Stimulated activated naive CD8-positive, alpha-beta T cell treated with anti-CD3 and anti-CD28 coated beads, Interleukin-15, Interleukin-2, amounts not matched to agents 100 ng/mL and 50 ng/mL, for 24 hours (primary cell): ENCODE measurements around the gene PLEKHA6.

Source experiments
- H3K27ac Mint-ChIP-seq: one replicate; pipeline ENCODE4 v1.8.0; 2021; ENCODE audit warnings: mild to moderate bottlenecking, mixed read lengths
- H3K27me3 Mint-ChIP-seq: one replicate; pipeline ENCODE4 v1.8.0; 2021; ENCODE audit warnings: mixed read lengths
- H3K36me3 Mint-ChIP-seq: one replicate; pipeline ENCODE4 v1.8.0; 2021; ENCODE audit warnings: low read depth, mixed read lengths
- H3K4me1 Mint-ChIP-seq: one replicate; pipeline ENCODE4 v1.8.0; 2021; ENCODE audit warnings: low read depth, mixed read lengths
- H3K4me3 Mint-ChIP-seq: one replicate; pipeline ENCODE4 v1.8.0; 2021; ENCODE audit warnings: mild to moderate bottlenecking, mixed read lengths
- H3K9me3 Mint-ChIP-seq: one replicate; pipeline ENCODE4 v1.8.0; 2021; ENCODE audit warnings: mixed read lengths

The PLEKHA6 gene

DNA sequence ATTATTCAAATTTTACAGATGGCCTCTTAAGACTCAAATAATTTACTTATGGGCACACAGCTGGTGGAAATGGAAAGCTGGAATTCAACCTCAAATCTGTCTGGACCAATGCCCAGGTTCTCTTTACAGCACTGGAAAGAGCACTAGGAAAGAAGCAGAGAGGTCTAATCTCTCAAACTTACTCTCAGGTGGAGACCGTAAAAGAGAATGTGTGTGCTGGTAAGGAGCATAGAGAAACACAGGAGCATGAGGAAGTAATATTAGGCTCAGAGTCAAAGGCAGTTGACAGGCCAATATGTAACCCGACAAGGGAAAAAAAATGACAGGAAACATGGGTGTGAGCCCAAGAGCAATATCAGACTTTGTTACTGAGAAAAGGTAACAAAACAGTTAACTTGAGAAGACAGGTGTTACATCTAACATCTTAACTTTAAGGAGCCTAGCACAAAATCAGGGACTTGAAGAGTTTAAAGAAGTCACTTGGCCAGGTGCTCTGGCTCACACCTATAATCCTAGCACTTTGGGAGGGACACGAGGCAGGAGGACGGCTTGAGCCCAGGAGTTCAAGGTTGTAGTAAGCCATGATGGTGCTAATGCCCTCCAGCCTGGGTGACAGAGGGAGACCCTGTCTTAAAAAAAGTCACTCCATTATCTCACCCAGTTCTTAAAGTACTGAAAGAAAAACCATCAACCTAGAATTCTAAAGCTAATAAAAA is 31.2 kb upstream of the PLEKHA6 start:
- Mint-ChIP-seq H3K4me3 (no peak overlapping the region), H3K27me3 (no peaks in the 10 kb centered on the region), H3K27ac (no peak overlapping the region), H3K4me1 (peaks cover 5% of the 10 kb centered on the region), H3K36me3 (peaks cover 14% of the 10 kb centered on the region), H3K9me3 (no peaks in the 10 kb centered on the region)

DNA sequence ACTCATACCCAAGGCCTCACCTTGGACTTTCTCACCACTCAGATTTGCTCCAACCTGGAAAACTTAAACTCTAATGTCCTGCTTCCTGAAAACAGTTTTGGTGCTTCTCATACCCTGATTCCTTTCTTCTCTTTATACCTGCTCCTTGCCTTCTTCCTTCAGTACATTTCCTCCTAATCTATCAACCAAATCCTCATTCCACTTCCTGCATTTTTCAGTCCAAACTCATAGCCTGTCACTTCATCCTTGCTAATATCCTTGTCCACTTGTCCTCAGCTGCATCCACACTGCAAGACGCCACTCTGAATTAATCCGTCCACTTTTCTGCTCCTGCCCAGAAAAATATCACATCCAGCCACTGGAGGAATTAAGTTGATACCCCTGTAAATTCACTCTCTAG is 26.0 kb upstream of the PLEKHA6 start:
- no peak overlapping the region for H3K27ac Mint-ChIP-seq
- H3K9me3 Mint-ChIP-seq: no peaks in the 10 kb centered on the region
- H3K4me3 Mint-ChIP-seq: no peak overlapping the region
- H3K27me3 Mint-ChIP-seq: no peaks in the 10 kb centered on the region
- no peaks in the 10 kb centered on the region for H3K36me3 Mint-ChIP-seq
- peaks cover 1% of the 10 kb centered on the region for H3K4me1 Mint-ChIP-seq

DNA sequence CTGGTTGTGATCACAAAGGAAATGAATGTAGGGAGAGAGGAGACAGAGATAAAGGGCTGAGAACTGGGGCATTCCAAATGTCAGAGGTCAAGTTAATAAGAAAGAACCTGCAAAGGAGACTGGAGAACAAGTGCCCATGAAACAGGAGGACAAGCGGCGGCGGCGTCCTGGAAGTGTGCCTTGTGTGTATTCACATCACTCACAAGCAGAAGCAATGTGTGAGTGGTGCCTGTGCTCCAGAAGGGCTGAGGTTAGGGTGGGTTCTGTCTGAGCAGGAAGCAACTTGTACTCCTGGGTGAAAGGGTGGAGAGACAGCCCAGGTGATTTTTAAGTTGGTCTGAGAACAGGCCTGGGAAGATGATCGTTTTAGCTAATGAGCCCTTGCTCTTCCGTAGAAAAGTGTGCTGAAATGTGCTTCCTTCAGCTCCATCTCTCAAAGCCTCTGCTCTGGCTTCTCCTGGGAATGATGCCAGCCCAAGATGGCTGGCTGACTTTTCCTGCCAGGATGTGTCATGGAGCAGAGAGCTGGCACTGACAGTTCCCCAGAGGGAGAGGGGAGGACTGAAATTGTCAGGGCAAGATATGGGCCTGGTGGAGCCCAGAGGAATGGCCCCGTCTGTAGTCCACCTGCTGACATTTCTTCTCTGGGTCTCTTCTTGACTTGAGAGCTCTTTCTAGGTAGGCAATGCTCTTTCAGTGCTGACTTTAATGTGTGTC is 25.1 kb upstream of the PLEKHA6 start:
- Mint-ChIP-seq H3K27me3 (peaks cover 2% of the 10 kb centered on the region), H3K4me3 (no peak overlapping the region), H3K36me3 (no peaks in the 10 kb centered on the region), H3K27ac (no peak overlapping the region), H3K9me3 (no peaks in the 10 kb centered on the region), H3K4me1 (no peaks in the 10 kb centered on the region)

DNA sequence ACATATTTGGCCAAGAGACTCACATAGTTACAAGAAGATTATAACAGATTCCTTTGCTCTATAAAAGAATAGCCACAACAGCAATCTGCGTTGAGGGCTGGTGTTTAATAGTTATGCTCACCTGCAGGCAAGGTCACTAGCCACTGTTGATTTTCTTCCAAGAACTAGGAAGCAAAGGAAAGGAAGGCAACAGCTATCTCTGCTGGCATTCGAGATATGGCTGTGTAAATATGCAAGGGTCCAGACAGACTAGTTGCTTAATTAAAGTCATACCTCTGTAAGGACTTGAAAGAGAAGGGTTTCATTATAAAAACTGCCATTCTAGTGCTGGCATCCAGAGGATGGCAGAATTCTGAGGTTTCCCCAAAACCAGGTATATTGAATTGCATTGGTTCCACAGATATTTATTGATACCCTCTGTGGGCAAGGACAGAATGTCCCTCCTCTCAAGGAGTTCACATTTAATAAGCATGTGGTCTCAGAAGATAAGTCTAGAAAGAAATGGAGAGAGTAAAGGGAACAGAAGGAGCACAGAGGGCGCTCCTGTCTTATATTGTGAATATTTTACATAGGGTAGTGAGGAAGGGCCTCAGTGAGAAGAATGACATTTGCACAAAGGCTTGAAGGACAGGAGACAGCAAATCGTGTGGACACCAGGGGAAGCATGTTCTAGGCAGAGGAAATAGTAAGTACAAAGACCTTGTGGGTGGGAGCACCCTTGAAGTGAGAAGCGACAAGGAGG is 23.6 kb upstream of the PLEKHA6 start:
- peaks cover 6% of the 10 kb centered on the region for H3K27me3 Mint-ChIP-seq
- no peaks in the 10 kb centered on the region for H3K9me3 Mint-ChIP-seq
- H3K4me1 Mint-ChIP-seq: peaks cover 2% of the 10 kb centered on the region
- H3K4me3 Mint-ChIP-seq: no peak overlapping the region
- no peaks in the 10 kb centered on the region for H3K36me3 Mint-ChIP-seq
- H3K27ac Mint-ChIP-seq: no peak overlapping the region

DNA sequence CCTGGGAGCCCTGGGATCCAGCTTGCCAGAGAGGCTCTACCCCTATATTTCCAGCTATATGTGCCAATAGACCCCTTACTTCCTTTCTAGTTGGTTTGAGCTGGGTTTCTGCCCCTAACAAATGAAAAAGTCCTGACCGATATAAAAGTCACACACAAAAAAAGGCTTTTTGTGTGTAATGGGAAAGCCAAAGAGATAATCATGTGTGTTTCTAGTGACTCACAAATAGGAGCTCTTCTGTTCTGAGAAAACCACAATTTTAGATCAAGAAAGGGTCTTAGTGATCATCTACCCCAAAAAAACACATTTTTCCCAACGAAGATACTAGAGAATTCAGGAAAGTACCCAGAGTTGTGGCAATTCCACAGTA is 23.0 kb upstream of the PLEKHA6 start:
- Mint-ChIP-seq H3K27me3 (peaks cover 11% of the 10 kb centered on the region), H3K4me3 (no peak overlapping the region), H3K27ac (no peak overlapping the region), H3K36me3 (no peaks in the 10 kb centered on the region), H3K4me1 (peaks cover 9% of the 10 kb centered on the region), H3K9me3 (no peaks in the 10 kb centered on the region)

DNA sequence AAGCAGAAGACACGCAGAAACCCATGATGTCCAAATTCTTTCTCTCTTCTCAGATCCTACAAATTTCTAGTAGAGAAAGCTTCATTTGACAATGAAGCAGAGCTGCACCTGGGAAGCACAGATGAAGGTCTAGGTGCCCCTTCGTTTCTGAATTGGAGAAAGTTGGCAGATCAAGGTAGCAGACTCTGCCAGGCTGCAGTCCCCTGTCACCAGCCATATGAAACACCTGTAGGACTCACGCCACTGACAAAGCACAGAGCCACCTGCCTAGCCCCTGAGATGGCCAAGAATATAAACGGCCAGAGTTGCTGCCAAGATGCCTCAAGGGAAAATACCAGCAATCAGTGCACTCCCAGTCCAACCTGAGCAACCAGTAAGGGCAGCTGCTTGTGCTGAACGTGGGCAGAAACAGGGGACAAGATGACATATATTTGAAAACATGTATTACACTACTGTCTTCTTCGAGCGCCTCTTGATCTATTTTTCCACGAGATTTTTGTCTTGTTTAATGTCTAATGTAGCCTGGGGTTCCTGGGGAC is 20.6 kb upstream of the PLEKHA6 start:
- no peak overlapping the region for H3K27ac Mint-ChIP-seq
- no peaks in the 10 kb centered on the region for H3K9me3 Mint-ChIP-seq
- no peak overlapping the region for H3K4me3 Mint-ChIP-seq
- peaks cover 16% of the 10 kb centered on the region for H3K27me3 Mint-ChIP-seq
- peaks cover 14% of the 10 kb centered on the region for H3K4me1 Mint-ChIP-seq
- H3K36me3 Mint-ChIP-seq: no peaks in the 10 kb centered on the region

DNA sequence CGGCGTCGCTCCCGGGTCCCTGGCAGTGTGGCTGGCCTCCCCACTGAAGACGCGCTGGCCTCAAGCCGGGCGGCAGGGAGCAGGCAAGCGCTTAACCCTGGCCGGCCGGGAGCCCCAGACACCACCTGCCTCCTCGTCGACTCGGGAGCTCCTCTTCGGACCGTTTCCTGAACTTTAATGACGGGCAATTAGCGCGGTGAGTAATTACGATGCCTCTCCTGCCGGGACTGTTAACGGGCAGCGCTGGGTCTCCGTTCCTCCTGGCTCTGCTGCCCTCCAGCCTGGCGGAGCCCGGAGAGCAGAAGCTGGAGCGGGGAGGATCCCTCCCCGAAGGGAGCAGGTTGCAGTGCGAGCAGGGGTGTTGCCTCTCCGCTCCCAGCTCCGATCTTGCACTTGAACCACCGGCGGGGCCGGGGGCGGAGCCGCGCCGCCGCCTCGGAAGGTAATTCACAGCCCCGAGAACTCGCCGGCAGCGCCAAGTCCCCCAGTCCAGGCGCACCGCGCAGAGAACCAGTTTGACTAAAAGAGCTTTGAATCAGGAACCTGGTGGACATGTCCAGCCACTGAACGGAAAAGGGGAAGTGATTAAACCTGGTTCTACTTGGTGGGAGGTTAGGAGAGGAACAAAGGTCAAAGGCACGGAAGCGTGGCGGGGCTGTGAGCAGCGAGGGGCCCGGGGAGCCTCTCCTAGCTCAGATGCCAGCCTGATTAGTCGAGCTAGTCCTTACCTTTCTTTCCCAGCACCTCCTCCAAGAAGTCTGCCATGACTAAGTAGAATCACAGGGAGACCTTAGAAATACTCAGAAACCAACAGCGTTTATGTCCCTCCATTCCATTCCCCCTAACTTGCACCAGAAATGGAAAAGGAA is 18.3 kb upstream of the PLEKHA6 start:
- H3K27me3 Mint-ChIP-seq: peaks cover 16% of the 10 kb centered on the region
- H3K4me3 Mint-ChIP-seq: peak overlapping the region; percentile 84
- no peaks in the 10 kb centered on the region for H3K36me3 Mint-ChIP-seq
- no peaks in the 10 kb centered on the region for H3K9me3 Mint-ChIP-seq
- peak overlapping the region; percentile 21 for H3K27ac Mint-ChIP-seq
- peaks cover 14% of the 10 kb centered on the region for H3K4me1 Mint-ChIP-seq

DNA sequence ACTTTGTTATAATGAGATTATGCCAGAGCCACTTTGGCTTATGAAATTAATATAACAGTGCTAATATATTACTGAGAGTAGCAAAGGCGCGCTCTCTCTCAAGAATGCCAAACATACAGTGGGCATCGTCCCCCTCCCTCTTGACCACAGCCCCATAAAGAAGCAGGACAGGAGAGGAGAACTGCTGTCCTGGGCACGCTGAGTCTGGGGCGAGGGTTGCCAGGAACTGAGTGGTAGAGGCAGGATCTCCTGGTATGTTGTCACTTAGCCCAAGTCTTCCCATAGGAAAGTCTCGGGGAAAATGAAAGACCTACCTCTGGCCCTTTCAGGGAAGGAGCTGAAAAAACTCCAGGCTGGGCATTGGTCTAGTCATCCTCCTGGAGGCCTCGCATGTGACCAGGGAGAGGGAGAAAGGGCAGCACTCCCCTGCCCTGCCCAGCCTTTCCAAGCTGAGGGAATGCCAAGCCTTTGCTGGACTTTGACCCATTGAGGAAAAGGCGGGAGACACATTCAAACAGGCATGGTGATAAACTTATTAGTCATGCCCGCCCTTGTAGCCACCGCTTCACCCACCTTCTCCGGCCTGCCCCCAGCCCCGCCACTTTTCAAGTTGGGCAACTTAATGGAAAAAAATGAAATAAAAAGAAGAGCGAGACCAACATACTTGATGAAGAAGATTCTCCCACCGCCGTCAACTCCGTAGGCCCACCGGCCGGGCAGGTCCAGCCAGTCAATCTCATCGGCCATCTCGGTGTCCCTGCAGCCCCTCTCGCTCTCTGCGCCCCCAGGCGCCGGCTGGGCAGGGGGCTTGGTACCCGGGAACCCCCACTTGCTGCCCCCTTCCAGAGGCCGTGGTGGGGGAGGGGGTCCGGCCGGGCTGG is 17.4 kb upstream of the PLEKHA6 start:
- H3K36me3 Mint-ChIP-seq: no peaks in the 10 kb centered on the region
- peak overlapping the region; percentile 73 for H3K4me3 Mint-ChIP-seq
- no peak overlapping the region for H3K27ac Mint-ChIP-seq
- no peaks in the 10 kb centered on the region for H3K9me3 Mint-ChIP-seq
- H3K27me3 Mint-ChIP-seq: peaks cover 16% of the 10 kb centered on the region
- H3K4me1 Mint-ChIP-seq: peaks cover 14% of the 10 kb centered on the region

DNA sequence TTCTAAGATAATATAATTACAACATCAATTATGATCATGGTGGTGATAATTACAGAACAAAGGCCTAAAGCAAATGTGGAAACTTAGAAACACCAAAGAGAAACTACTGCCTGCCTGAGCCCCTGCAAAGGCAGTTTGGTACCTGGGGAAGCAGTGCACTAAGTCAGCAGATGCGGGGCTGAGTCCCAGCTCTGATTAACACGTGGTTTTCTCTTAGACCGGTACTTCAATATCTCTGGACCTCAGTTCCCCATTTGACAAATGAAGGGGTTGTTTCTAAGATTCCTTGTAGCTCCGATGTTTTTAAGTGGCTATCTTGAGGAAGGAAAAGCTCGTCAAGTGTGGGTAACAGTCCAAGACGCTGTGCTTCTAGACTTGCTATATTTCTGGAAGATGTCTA is 16.7 kb upstream of the PLEKHA6 start:
- Mint-ChIP-seq H3K27me3 (peaks cover 16% of the 10 kb centered on the region), H3K27ac (no peak overlapping the region), H3K9me3 (no peaks in the 10 kb centered on the region), H3K4me3 (no peak overlapping the region), H3K4me1 (peaks cover 14% of the 10 kb centered on the region), H3K36me3 (no peaks in the 10 kb centered on the region)

DNA sequence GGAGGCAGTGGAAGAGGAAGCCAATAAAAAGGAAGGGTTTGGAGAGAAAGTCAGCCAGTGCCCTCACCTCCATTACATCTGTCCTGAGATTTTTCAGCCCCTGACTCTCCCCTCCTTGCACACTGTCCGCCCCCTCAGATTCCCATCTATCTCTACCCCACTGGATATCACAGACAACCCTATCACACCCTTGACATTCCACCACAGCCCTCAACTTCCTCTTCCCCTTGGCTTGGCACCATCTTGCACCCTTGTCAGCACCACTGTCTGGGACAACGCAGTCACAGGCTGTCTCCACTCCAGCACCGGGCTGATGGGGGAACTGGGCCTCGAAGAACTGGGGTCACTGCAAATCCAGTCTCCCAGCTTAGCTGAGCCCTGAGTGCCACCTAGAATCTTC is 14.2 kb upstream of the PLEKHA6 start:
- H3K9me3 Mint-ChIP-seq: no peaks in the 10 kb centered on the region

DNA sequence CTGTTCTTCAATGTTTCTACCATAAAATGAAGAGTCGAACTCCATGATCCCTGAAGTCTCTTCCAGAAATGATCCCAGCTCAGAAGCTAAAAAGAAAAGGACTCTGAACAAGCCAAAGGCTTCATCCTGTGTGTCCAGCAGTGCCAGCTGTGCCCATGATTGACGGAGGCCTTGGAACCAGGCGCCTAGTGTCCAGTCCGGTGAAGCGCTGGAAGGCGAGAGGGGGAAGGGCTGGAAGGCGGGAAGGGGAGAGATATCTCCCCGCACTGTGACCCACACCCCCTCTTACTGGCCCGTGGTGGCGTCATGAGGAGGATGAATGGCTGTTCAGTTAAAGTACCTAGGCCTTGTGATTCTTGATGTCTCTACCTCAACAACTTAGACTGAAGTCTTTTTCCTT is 10.4 kb upstream of the PLEKHA6 start:
- H3K27ac Mint-ChIP-seq: no peak overlapping the region
- no peaks in the 10 kb centered on the region for H3K36me3 Mint-ChIP-seq
- H3K4me3 Mint-ChIP-seq: no peak overlapping the region
- H3K27me3 Mint-ChIP-seq: no peaks in the 10 kb centered on the region
- no peaks in the 10 kb centered on the region for H3K9me3 Mint-ChIP-seq
- peaks cover 3% of the 10 kb centered on the region for H3K4me1 Mint-ChIP-seq

More for the DNA sequence above, 14.2 kb upstream of the PLEKHA6 start:
- H3K4me1 Mint-ChIP-seq: peaks cover 14% of the 10 kb centered on the region
- H3K4me3 Mint-ChIP-seq: no peak overlapping the region
- no peak overlapping the region for H3K27ac Mint-ChIP-seq
- no peaks in the 10 kb centered on the region for H3K36me3 Mint-ChIP-seq
- peaks cover 12% of the 10 kb centered on the region for H3K27me3 Mint-ChIP-seq

DNA sequence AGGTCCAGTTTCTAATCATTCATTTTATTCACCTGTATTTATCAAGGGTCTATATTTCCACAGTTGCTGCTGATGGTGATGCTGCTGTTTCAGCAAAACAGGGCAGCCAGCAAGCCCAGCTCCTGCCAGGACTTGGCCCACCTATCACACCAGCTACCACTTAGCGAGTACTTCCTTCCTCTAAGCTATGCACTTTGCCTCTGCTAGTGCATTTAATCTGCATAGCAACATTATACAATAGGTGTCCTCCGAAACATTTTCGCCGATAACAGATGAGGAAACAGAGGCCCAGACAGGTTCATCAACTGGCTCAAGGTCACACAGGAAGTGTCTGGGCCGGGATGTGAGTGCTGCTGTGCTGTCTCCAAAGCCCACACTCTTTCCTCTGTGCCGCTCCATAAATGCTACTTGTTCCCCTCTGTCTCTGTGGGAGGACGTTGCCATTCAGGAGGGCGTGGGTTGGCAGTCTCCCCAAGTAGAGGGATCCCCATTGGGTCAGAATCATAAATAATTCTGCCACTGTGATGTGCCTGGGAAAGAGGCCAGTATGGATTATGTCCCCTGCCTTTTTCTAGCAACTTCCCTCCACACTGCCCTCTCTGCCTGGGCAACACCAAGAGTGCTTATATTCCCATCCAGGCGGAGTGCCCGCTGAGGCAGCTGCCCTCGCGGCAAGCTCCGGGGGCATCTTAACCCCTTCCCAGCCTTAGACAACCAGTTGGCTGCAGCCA is 9.4 kb upstream of the PLEKHA6 start:
- H3K9me3 Mint-ChIP-seq: no peaks in the 10 kb centered on the region
- H3K27me3 Mint-ChIP-seq: no peaks in the 10 kb centered on the region
- H3K4me1 Mint-ChIP-seq: peaks cover 13% of the 10 kb centered on the region
- H3K27ac Mint-ChIP-seq: no peak overlapping the region
- H3K36me3 Mint-ChIP-seq: no peaks in the 10 kb centered on the region
- no peak overlapping the region for H3K4me3 Mint-ChIP-seq

DNA sequence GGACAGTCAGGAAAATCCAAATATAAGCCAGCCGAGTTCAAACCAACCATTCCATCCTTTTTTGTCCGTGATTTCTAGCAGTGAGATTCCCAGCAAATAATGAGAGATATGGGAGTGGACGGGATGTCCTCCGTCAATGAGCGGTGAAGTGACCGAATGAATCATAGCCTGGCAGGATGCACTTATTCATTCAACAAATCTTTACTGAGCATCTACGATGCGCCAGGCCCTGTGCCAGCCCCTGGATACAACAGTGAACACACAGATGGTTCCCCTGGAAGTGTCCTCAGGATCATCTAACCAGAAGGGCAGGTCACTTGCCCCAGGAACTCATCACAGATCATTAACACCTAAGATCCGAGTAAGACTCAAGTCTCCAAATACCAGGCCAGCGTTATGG is 8.2 kb upstream of the PLEKHA6 start:
- Mint-ChIP-seq H3K27ac (no peak overlapping the region), H3K9me3 (no peaks in the 10 kb centered on the region), H3K4me3 (no peak overlapping the region), H3K4me1 (peaks cover 25% of the 10 kb centered on the region), H3K36me3 (no peaks in the 10 kb centered on the region), H3K27me3 (no peaks in the 10 kb centered on the region)
